Mesenchymal stem cell (in vitro differentiated cells and primary cell): ENCODE data around the gene ANO10.
A peak's percentile ranks its signal among the peaks of the same experiment; 100 is the strongest.

Experiments used
- DNase-seq: peaks from one replicate; pipeline ENCODE4 v3.0.0-alpha.2; 2013
- H2AFZ ChIP-seq: one replicate; pipeline ENCODE4 v1.6.1; 2013; ENCODE audit warnings: low read depth, mild to moderate bottlenecking, control low read depth, inconsistent platforms, low read length, moderate library complexity
- H2AK5ac ChIP-seq: 2 replicates; pipeline ENCODE4 v1.6.1; 2013; ENCODE audit warnings: low read length, moderate library complexity, mild to moderate bottlenecking, inconsistent platforms; ENCODE audit not compliant: severe bottlenecking
- H2BK120ac ChIP-seq: one replicate; pipeline ENCODE4 v1.6.1; 2013; ENCODE audit warnings: low read depth, mild to moderate bottlenecking, inconsistent platforms, low read length, moderate library complexity
- H2BK12ac ChIP-seq, 2 experiments: one replicate each; pipeline ENCODE4 v1.6.1; 2013; ENCODE audit warnings: inconsistent platforms in 2 of 2, low read length in 2 of 2, mild to moderate bottlenecking in 2 of 2, moderate library complexity in 2 of 2, control low read depth in 1 of 2
- H2BK15ac ChIP-seq: one replicate; pipeline ENCODE4 v1.6.1; 2013; ENCODE audit warnings: mild to moderate bottlenecking, low read depth, inconsistent platforms; ENCODE audit not compliant: poor library complexity, severe bottlenecking
- H2BK5ac ChIP-seq: 2 replicates; pipeline ENCODE4 v1.6.1; 2013; ENCODE audit warnings: low read depth, mild to moderate bottlenecking, low read length, control low read depth, inconsistent platforms; ENCODE audit not compliant: poor library complexity, severe bottlenecking
- H3K14ac ChIP-seq, 2 experiments: one replicate each; pipeline ENCODE4 v1.6.1; 2013; ENCODE audit warnings: inconsistent platforms in 2 of 2, low read length in 2 of 2, control low read depth in 1 of 2, mild to moderate bottlenecking in 1 of 2, moderate library complexity in 1 of 2
- H3K18ac ChIP-seq, 2 experiments: one replicate each; pipeline ENCODE4 v1.6.1; 2013; ENCODE audit warnings: inconsistent platforms in 2 of 2, low read length in 2 of 2, control low read depth in 1 of 2, low read depth in 1 of 2, mild to moderate bottlenecking in 1 of 2
- H3K23ac ChIP-seq, 2 experiments: one replicate each; pipeline ENCODE4 v1.6.1; 2013; ENCODE audit warnings: inconsistent platforms in 2 of 2, low read length in 2 of 2, mild to moderate bottlenecking in 2 of 2, moderate library complexity in 2 of 2, control low read depth in 1 of 2
- H3K27ac ChIP-seq: 2 replicates; pipeline ENCODE4 v1.5.1; 2013; ENCODE audit warnings: mild to moderate bottlenecking, moderate library complexity, low read length, control low read depth, inconsistent platforms; ENCODE audit not compliant: poor library complexity, severe bottlenecking
- H3K27me3 ChIP-seq, 2 experiments: 2 replicates each; pipeline versions ENCODE4 v1.6.1 to v1.7.0; 2013; ENCODE audit warnings: low read length in 2 of 2, mild to moderate bottlenecking in 2 of 2, moderate library complexity in 2 of 2, control low read depth in 1 of 2, inconsistent platforms in 1 of 2; ENCODE audit not compliant: control insufficient read depth in 1 of 2, insufficient read depth in 1 of 2
- H3K36me3 ChIP-seq, 2 experiments: 2 replicates each; pipeline versions ENCODE4 v1.6.1 to v1.7.0; 2013; ENCODE audit warnings: low read length in 2 of 2, control low read depth in 1 of 2, inconsistent platforms in 1 of 2, low read depth in 1 of 2, mild to moderate bottlenecking in 1 of 2; ENCODE audit not compliant: insufficient read depth in 2 of 2, control insufficient read depth in 1 of 2
- H3K4ac ChIP-seq, 2 experiments: one replicate each; pipeline ENCODE4 v1.6.1; 2013; ENCODE audit warnings: inconsistent platforms in 2 of 2, low read length in 2 of 2, mild to moderate bottlenecking in 2 of 2, moderate library complexity in 2 of 2, control low read depth in 1 of 2, low read depth in 1 of 2
- H3K4me1 ChIP-seq: 2 replicates; pipeline ENCODE4 v1.6.1; 2013; ENCODE audit warnings: low read depth, low read length, control low read depth; ENCODE audit not compliant: control insufficient read depth, insufficient read depth
- H3K4me2 ChIP-seq: 2 replicates; pipeline ENCODE4 v1.6.1; 2013; ENCODE audit warnings: low read length, mild to moderate bottlenecking, inconsistent platforms; ENCODE audit not compliant: poor library complexity, severe bottlenecking
- H3K4me3 ChIP-seq, 2 experiments: 2 replicates each; pipeline versions ENCODE4 v1.5.1 to v1.7.0; 2013; ENCODE audit warnings: low read length in 2 of 2, mild to moderate bottlenecking in 2 of 2, control low read depth in 1 of 2, low read depth in 1 of 2; ENCODE audit not compliant: insufficient read depth in 1 of 2
- H3K79me1 ChIP-seq: replicated peaks from 2 replicates; pipeline ENCODE4 v1.6.1; 2013; ENCODE audit warnings: mild to moderate bottlenecking, control low read depth, low read length, inconsistent platforms; ENCODE audit not compliant: poor library complexity, severe bottlenecking
- H3K9ac ChIP-seq: 2 replicates; pipeline ENCODE4 v1.7.0; 2013; ENCODE audit warnings: mild to moderate bottlenecking, low read length, moderate library complexity
- H3K9me3 ChIP-seq: 2 replicates; pipeline ENCODE4 v1.7.0; 2013; ENCODE audit warnings: mild to moderate bottlenecking, low read length; ENCODE audit not compliant: control insufficient read depth
- H4K8ac ChIP-seq: one replicate; pipeline ENCODE4 v1.6.1; 2013; ENCODE audit warnings: inconsistent platforms, mild to moderate bottlenecking, low read length, moderate library complexity
- H4K91ac ChIP-seq: one replicate; pipeline ENCODE4 v1.6.1; 2013; ENCODE audit warnings: mild to moderate bottlenecking, low read length, inconsistent platforms
- WGBS: methylation state at CpG from one replicate; pipeline ENCODE4 v1.1.7; 2013; ENCODE audit warnings: mixed read lengths; 5-methylcytosine and 5-hydroxymethylcytosine counted together

Gene ANO10

GRCh38 chr3:43378066-43378935 lies 243.5 kb downstream of the ANO10 start:
- H3K9ac ChIP-seq, result no peak overlapping the region
- H3K36me3 ChIP-seq, result no peaks in the 10 kb centered on the region
- no peak overlapping the region for H2BK15ac ChIP-seq
- H3K4me3 ChIP-seq, result no peak overlapping the region
- H3K4me2 ChIP-seq, result no peak overlapping the region
- no peak overlapping the region for H2AK5ac ChIP-seq
- H3K18ac ChIP-seq, result peak overlapping the region in 1 of 2 experiments; percentile 56
- peaks cover 13% of the 10 kb centered on the region for H3K4me1 ChIP-seq
- peak overlapping the region in 1 of 2 experiments; percentile 39 for H3K14ac ChIP-seq
- peak overlapping the region in 1 of 2 experiments; percentile 77 for H3K23ac ChIP-seq
- H3K27ac ChIP-seq, result no peak overlapping the region
- peak overlapping the region; percentile 27 for H4K8ac ChIP-seq
- H3K4ac ChIP-seq, result peak overlapping the region in 1 of 2 experiments; percentile 19
- WGBS, result 94% methylated on average over 2 of the region's 2 CpGs
- H2AFZ ChIP-seq, result no peak overlapping the region
- peak; percentile 43 for DNase-seq
- H3K79me1 ChIP-seq, result peaks cover 9% of the 10 kb centered on the region
- H2BK5ac ChIP-seq, result no peak overlapping the region
- no peak overlapping the region for H2BK120ac ChIP-seq
- no peaks in the 10 kb centered on the region for H3K9me3 ChIP-seq
- H4K91ac ChIP-seq, result no peak overlapping the region
- H2BK12ac ChIP-seq, result no peak overlapping the region
- no peaks in the 10 kb centered on the region for H3K27me3 ChIP-seq

GRCh38 chr3:43373560-43373928 lies 248.3 kb downstream of the ANO10 start:
- no peak overlapping the region for H2AFZ ChIP-seq
- no peaks in the 10 kb centered on the region for H3K27me3 ChIP-seq
- no peak overlapping the region for H3K4me3 ChIP-seq
- H3K79me1 ChIP-seq, result peaks cover 8% of the 10 kb centered on the region
- H3K36me3 ChIP-seq, result peaks cover 0 to 9% of the 10 kb centered on the region in 2 experiments
- no peak overlapping the region for H3K18ac ChIP-seq
- WGBS, result 68% methylated on average over 3 of the region's 3 CpGs
- H2BK5ac ChIP-seq, result no peak overlapping the region
- no peak overlapping the region for H3K23ac ChIP-seq
- H3K27ac ChIP-seq, result no peak overlapping the region
- H2BK12ac ChIP-seq, result no peak overlapping the region
- H3K9me3 ChIP-seq, result no peaks in the 10 kb centered on the region
- H4K8ac ChIP-seq, result no peak overlapping the region
- no peak for DNase-seq
- no peak overlapping the region for H3K4me2 ChIP-seq
- H2BK15ac ChIP-seq, result no peak overlapping the region
- H4K91ac ChIP-seq, result no peak overlapping the region
- H2BK120ac ChIP-seq, result no peak overlapping the region
- no peak overlapping the region for H3K4ac ChIP-seq
- H3K9ac ChIP-seq, result no peak overlapping the region
- H3K4me1 ChIP-seq, result peaks cover 6% of the 10 kb centered on the region
- no peak overlapping the region for H2AK5ac ChIP-seq
- H3K14ac ChIP-seq, result no peak overlapping the region

- Histone ChIP-seq H2BK5ac (no peak overlapping the region), H2AK5ac (no peak overlapping the region), H4K8ac (no peak overlapping the region), H3K14ac (no peak overlapping the region), H3K27me3 (no peaks in the 10 kb centered on the region), H3K4me3 (no peak overlapping the region), H2BK120ac (no peak overlapping the region), H3K9me3 (no peaks in the 10 kb centered on the region), H2BK12ac (no peak overlapping the region), H3K36me3 (peaks cover 0 to 9% of the 10 kb centered on the region in 2 experiments), H2AFZ (no peak overlapping the region), H3K4ac (no peak overlapping the region), H2BK15ac (no peak overlapping the region), H3K27ac (no peak overlapping the region), H3K23ac (no peak overlapping the region), H3K4me2 (no peak overlapping the region), H3K4me1 (peaks cover 5% of the 10 kb centered on the region), H3K18ac (no peak overlapping the region), H3K79me1 (peaks cover 8% of the 10 kb centered on the region), H4K91ac (no peak overlapping the region), H3K9ac (no peak overlapping the region)
- 76% methylated on average over 8 of the region's 11 CpGs for WGBS
- no peak for DNase-seq
Measured at GRCh38 chr3:43372809-43373559, 248.8 kb downstream of the ANO10 start.
